Small intestine (tissue), 7 donors: ENCODE measurements around the gene GSTCD. TPM values are rescaled to one million over a fixed set of nuclear protein-coding genes. Genes with fewer than 3 reads are reported as not detected.
"Not testable (repeated sequence)": the region's sequence is repeated elsewhere in the genome, so short reads cannot be mapped to it uniquely, and the experiment has no call there.

Experiments used
- DNase-seq, 2 donors: peaks; one replicate each; pipeline versions ENCODE4 v3.0.0 to v3.0.0-alpha.2; 2013
- FAIRE-seq: peaks from 2 replicates; lab custom pipeline; 2012; peaks lifted over from hg19 to GRCh38; lab: Jason Lieb, UNC
- H3K27ac ChIP-seq, 3 donors: one replicate each; pipeline ENCODE4 v1.5.1; 2013; ENCODE audit warnings: low read length in 2 of 3, mild to moderate bottlenecking in 2 of 3, control low read depth in 1 of 3, inconsistent platforms in 1 of 3, low read depth in 1 of 3, moderate library complexity in 1 of 3
- H3K27me3 ChIP-seq, 3 donors: one replicate each; pipeline ENCODE4 v1.6.1; 2013; ENCODE audit warnings: low read length in 3 of 3, inconsistent platforms in 1 of 3; ENCODE audit not compliant: control insufficient read depth in 3 of 3, insufficient read depth in 3 of 3
- H3K36me3 ChIP-seq, 3 donors: one replicate each; pipeline ENCODE4 v1.6.1; 2013; ENCODE audit warnings: low read length in 3 of 3, inconsistent platforms in 1 of 3, low read depth in 1 of 3, mild to moderate bottlenecking in 1 of 3, moderate library complexity in 1 of 3; ENCODE audit not compliant: control insufficient read depth in 3 of 3, insufficient read depth in 2 of 3
- H3K4me1 ChIP-seq, 3 donors: one replicate each; pipeline ENCODE4 v1.6.1; 2013; ENCODE audit warnings: low read length in 2 of 3, inconsistent platforms in 1 of 3, low read depth in 1 of 3, mild to moderate bottlenecking in 1 of 3, moderate library complexity in 1 of 3; ENCODE audit not compliant: control insufficient read depth in 3 of 3, insufficient read depth in 2 of 3
- H3K4me3 ChIP-seq, 3 donors: one replicate each; pipeline ENCODE4 v1.5.1; 2013; ENCODE audit warnings: low read length in 3 of 3, control low read depth in 1 of 3, inconsistent platforms in 1 of 3, low read depth in 1 of 3, mild to moderate bottlenecking in 1 of 3, moderate library complexity in 1 of 3
- H3K9me3 ChIP-seq, 2 donors: one replicate each; pipeline ENCODE4 v1.6.1; 2013; ENCODE audit warnings: low read depth in 1 of 2, low read length in 1 of 2; ENCODE audit not compliant: control insufficient read depth in 2 of 2, insufficient read depth in 1 of 2
- whole genome bisulfite sequencing, 3 donors: extraction: QIAGEN DNeasy Blood & Tissue Kit; methylation state at CpG; one replicate each; pipeline ENCODE4 v1.1.7; 2013; 5-methylcytosine and 5-hydroxymethylcytosine counted together
- polyA plus RNA-seq, 4 donors: library from polyadenylated mRNA; stranded (reverse) in 3 of 4; unstranded in 1 of 4; fragments of 200-250 nt in 3 of 4; fragments of 120-200 nt in 1 of 4; gene quantifications; one replicate each; pipeline versions ENCODE4 v1.2.1 to v1.2.3, GENCODE V29; 2013
- donor health status: healthy with polysubstance abuse.
- donor health status: control.
- donor health status: control.
- donor health status: Bipolar disorder and iron deficiency.
- donor health status: healthy.

Gene GSTCD
- polyA plus RNA-seq, 4 donors = 1.4 to 8.7 (median 3.3) TPM

GRCh38 chr4:105765690-105766407 is 57.3 kb downstream of the GSTCD start:
- 90 to 95% (median 90%) methylated on average over 6 of the region's 6 CpGs for WGBS, 3 donors
- peak in 1 of 2 donors; percentile 11 for DNase-seq
- no peak for FAIRE-seq
- Histone ChIP-seq H3K36me3 (no peaks in the 10 kb centered on the region), H3K27me3 (no peaks in the 10 kb centered on the region), H3K27ac (no peak overlapping the region), H3K4me1 (no peaks in the 10 kb centered on the region), H3K9me3 (peaks cover 0 to 2% of the 10 kb centered on the region in 2 donors), H3K4me3 (no peak overlapping the region)

GRCh38 chr4:105767579-105767978 is 59.0 kb downstream of the GSTCD start:
- FAIRE-seq = no peak
- Histone ChIP-seq H3K4me3 (no peak overlapping the region), H3K4me1 (no peaks in the 10 kb centered on the region), H3K27me3 (no peaks in the 10 kb centered on the region), H3K27ac (no peak overlapping the region), H3K36me3 (no peaks in the 10 kb centered on the region), H3K9me3 (peaks cover 0 to 2% of the 10 kb centered on the region in 2 donors)
- 32 to 79% (median 44%) methylated on average over 2 of the region's 2 CpGs for WGBS, 3 donors
- peak in 1 of 2 donors; percentile 3 for DNase-seq

GRCh38 chr4:105770524-105770923 is 61.9 kb downstream of the GSTCD start:
- not testable (repeated sequence) for H3K4me1 ChIP-seq, H3K27me3 ChIP-seq, FAIRE-seq, DNase-seq, H3K27ac ChIP-seq, H3K36me3 ChIP-seq, H3K4me3 ChIP-seq, H3K9me3 ChIP-seq

- H3K36me3 ChIP-seq, H3K4me1 ChIP-seq, DNase-seq, FAIRE-seq, H3K9me3 ChIP-seq, H3K4me3 ChIP-seq, H3K27me3 ChIP-seq, H3K27ac ChIP-seq: not testable (repeated sequence)
These were observed 63.5 kb downstream of the GSTCD start for GRCh38 chr4:105772065-105772464.

GRCh38 chr4:105775760-105776415 is 67.3 kb downstream of the GSTCD start:
- H3K27me3 ChIP-seq, DNase-seq, H3K4me1 ChIP-seq, FAIRE-seq, H3K36me3 ChIP-seq, H3K27ac ChIP-seq, H3K9me3 ChIP-seq, H3K4me3 ChIP-seq: not testable (repeated sequence)
- WGBS, 3 donors = 86 to 96% (median 93%) methylated on average over 9 of the region's 9 CpGs

- Histone ChIP-seq H3K27me3 (no peaks in the 10 kb centered on the region), H3K36me3 (peaks cover 0 to 7% (median 0%) of the 10 kb centered on the region in 3 donors), H3K27ac (no peak overlapping the region), H3K4me1 (no peaks in the 10 kb centered on the region), H3K4me3 (no peak overlapping the region), H3K9me3 (peaks cover 0 to 4% of the 10 kb centered on the region in 2 donors)
- WGBS, 3 donors = 86 to 92% (median 90%) methylated on average over 2 of the region's 2 CpGs
- DNase-seq = no peak
- no peak for FAIRE-seq
These were observed 71.6 kb downstream of the GSTCD start for GRCh38 chr4:105780176-105780575.

- no peaks in the 10 kb centered on the region for H3K4me1 ChIP-seq
- WGBS, 3 donors = 68 to 77% (median 77%) methylated on average over 2 of the region's 2 CpGs
- H3K27me3 ChIP-seq = no peaks in the 10 kb centered on the region
- peaks cover 0 to 2% (median 0%) of the 10 kb centered on the region in 3 donors for H3K36me3 ChIP-seq
- H3K4me3 ChIP-seq = no peak overlapping the region
- no peaks in the 10 kb centered on the region for H3K9me3 ChIP-seq
- no peak for FAIRE-seq
- no peak for DNase-seq
- no peak overlapping the region for H3K27ac ChIP-seq
These were observed 76.2 kb downstream of the GSTCD start for GRCh38 chr4:105784761-105785160.

- no peaks in the 10 kb centered on the region for H3K4me1 ChIP-seq
- FAIRE-seq = peak; percentile 92
- no peak overlapping the region for H3K4me3 ChIP-seq
- H3K27ac ChIP-seq = no peak overlapping the region
- peaks cover 0 to 2% (median 0%) of the 10 kb centered on the region in 3 donors for H3K36me3 ChIP-seq
- DNase-seq = peak; percentile 54 to 70
- H3K27me3 ChIP-seq = no peaks in the 10 kb centered on the region
- no peaks in the 10 kb centered on the region for H3K9me3 ChIP-seq
These were observed 77.2 kb downstream of the GSTCD start for GRCh38 chr4:105785792-105786191.
